Stimulated activated CD8-positive, alpha-beta memory T cell treated with anti-CD3 and anti-CD28 coated beads, Interleukin-7, amount 100 ng/mL, for 1 hour (primary cell): ENCODE data around the gene MAGOHB.
"Not testable (repeated sequence)": the region's sequence is repeated elsewhere in the genome, so short reads cannot be mapped to it uniquely, and the experiment has no call there.

ENCODE experiments used
- DNase-seq, 2 donors: peaks; one replicate each; pipeline ENCODE4 v3.0.0-alpha.2; 2020; ENCODE audit warnings: low read depth in 2 of 2

The MAGOHB gene

GRCh38 chr12:10613349-10614055, at the start of gene MAGOHB:
MAGOHB (minus strand) TSS chr12:10613609; CDS start chr12:10613532, 77 bp downstream.
- peak; percentile 98 to 100 for DNase-seq

GRCh38 chr12:10661338-10661737, 47.9 kb upstream of the MAGOHB start:
- DNase-seq: no peak

DNA sequence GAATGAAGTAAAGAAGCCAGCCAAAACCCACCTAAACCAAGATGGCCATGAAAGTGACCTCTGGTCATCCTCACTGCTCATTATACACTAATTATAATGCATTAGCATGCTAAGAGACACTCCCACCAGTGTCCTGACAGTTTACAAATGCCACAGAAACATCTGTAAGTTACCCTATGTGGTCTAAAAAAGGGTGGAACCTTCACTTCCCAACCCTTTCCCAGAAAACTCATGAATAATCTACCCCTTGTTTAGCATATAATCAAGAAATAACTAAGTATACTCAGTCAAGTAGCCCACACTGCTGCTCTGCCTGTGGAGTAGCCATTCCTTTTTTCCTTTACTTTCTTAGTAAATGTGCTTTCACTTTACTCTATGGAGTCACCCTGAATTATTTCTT, 40.6 kb upstream of the MAGOHB start:
- no peak for DNase-seq

- no peak for DNase-seq
Observed at GRCh38 chr12:10652192-10652591, 38.8 kb upstream of the MAGOHB start.

GRCh38 chr12:10646576-10646975, 33.2 kb upstream of the MAGOHB start:
- not testable (repeated sequence) for DNase-seq

GRCh38 chr12:10645910-10646309, 32.5 kb upstream of the MAGOHB start:
- DNase-seq: no peak

GRCh38 chr12:10641735-10642500, 28.5 kb upstream of the MAGOHB start:
- no peak for DNase-seq

DNA sequence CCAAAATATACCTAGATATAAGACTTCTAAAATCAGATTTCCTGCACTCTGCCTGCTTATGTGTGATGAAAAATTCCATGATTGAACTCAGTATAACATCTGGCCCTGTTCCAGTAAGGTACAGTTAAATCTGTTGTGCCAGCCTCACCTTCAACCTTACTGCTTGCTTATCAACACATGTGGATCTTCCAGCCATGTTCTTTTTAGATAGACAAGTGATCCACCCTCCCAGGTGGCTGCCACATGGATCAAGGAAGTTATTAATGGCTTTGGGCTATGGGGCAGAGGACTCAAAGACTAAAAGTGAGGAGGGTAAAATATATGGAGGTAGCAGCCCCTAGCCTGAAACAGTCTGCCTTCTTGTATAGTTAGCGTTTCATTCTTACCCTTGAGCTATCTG, 25.3 kb upstream of the MAGOHB start:
- DNase-seq: no peak

DNA sequence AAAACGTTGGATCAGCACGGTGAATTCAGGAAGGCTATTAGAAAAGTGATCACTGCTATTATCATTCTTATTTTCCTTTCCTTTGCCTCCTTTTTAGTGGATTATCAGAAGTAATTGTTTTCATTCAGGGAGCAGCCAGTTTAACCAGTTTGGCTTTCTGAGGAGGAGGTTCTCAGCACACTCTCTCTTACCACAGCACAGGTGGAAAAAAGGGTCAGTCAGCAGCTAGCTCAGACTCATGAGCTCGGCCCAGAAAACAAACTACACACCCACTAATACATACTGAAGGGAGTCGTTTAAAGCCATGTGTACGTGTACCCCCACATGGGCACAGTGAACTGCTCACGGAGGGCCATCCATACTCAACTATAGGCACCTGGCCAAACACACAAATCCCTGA, 23.2 kb upstream of the MAGOHB start:
- DNase-seq: no peak

- DNase-seq: no peak
Observed at GRCh38 chr12:10636124-10636523, 22.7 kb upstream of the MAGOHB start.

- no peak for DNase-seq
Observed at GRCh38 chr12:10635306-10635705, 21.9 kb upstream of the MAGOHB start.

DNA sequence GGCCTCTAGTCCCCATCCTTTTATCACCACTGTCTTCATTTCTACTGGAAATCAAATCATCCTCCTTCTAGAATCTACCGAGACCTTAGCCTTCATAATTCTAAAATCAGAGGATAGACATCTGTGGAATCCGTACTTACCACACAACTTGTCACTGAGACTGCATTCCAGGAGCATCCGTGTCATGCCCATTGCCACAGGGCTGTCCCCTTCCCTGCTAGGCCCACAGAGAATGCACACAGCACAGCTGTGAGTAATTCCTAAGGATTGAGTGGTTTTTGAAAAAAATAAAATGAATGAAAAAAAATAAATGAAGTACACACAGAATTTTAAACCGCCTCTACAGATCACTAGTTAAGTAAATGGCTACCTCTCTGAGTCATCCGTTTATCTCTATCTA, 21.0 kb upstream of the MAGOHB start:
- no peak for DNase-seq

GRCh38 chr12:10633541-10633940, 20.1 kb upstream of the MAGOHB start:
- no peak for DNase-seq

- DNase-seq: no peak
Observed at GRCh38 chr12:10632226-10632625, 18.8 kb upstream of the MAGOHB start.

- DNase-seq: no peak
Observed at GRCh38 chr12:10624605-10625004, 11.2 kb upstream of the MAGOHB start.

DNA sequence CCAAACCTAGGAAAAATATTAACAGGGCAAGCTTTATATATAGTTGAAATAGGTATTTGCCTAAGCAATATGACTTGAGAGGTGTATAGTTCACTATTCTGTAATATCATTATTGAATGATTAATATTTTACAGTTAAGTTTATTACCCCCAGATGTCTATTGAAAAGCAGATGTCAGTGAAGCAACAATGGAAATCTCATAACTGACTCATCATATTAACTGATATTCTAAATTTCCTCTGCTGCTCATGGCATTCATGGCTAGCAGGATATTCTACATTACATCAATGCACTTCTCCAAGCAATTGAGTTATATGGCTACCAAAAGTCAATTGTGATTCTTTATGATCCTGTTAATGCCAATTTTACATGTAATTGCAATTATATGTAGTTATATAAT, 9.7 kb upstream of the MAGOHB start:
- no peak for DNase-seq

DNA sequence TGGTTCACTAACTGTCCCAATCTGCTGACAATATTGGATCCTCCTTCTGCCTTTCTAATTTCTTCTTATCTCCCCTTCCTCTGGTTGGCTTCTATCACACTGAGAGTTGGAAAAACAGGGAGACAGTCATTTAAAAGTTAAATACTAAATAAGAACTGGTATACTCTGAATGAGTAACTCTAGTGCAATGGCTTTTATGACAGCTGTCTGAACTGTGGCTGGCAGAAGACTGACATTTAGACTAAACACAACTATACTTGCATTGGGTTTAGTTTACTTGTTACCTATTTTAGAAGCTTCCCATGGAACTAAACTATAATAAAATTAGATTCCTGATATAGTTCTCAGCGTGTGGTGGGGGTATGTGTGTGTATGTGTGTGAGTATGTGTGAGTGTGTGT, 7.9 kb upstream of the MAGOHB start:
- no peak for DNase-seq

- no peak for DNase-seq
Observed at GRCh38 chr12:10620078-10620779, 6.8 kb upstream of the MAGOHB start.

DNA sequence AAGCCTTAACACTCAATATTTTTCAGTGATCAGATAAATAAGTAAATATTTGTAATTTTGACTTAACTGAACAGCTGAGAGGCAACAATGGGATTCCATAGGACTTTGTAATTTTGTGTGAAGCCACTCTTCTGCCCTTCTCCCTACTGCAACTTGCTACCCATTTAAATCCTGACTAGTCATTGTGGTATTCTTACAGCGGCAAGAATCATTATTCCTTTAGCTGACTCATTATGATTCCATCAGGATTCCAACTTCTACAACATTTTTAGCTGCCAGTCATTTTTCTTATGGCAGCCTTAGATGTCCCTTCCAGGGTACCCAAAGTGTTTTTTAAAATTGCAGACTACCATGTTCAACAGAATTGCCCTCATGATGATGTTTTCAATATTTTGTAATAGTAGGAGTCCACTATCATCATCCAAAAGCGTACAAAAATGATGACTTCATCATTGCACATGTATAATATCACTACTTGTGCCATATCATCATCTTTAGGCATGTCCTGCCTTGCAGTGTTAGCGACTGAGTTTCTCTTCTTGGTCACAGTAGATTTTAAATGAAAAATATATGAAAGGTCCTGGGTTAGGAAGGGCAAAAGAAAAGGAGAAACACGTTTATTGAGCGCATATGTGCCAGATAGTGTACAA, 5.1 kb upstream of the MAGOHB start:
- DNase-seq: no peak

DNA sequence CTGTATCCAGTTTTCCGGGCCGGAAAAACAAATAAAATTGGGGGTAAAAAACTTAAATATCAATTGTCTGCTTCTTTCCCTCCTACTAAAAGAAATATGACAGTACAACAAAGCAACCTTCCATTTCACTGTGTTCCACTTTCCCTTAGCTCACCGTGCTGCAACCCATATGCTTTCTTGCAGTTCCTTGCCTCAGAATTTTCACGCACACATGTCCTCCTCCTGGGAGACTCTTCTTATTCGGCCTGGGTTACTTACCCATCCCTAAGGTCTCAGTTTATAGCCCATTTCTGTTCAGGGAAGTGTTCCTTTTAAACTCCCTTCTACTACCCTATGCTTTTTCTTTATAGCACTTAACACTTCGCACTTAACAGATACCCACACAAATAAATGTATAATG, 4.5 kb upstream of the MAGOHB start:
- no peak for DNase-seq

DNA sequence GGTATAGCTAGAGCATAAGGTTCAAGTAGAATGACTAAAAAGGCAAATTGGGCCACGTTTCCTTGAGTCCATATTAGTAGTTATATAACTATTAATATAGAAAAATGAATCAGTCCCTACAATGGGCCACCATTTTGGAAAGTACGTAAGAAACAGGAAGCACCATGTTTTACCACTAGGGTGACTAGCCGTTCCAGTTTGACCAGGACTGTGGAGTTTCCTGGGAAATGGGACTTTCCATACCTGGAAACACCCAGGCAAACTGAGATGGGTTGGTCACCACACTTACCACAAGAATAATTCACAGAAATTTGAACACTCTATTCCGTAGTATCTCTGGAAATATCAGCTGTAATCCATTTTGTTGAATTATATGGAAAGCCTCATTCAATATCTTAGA, 2.1 kb upstream of the MAGOHB start:
- DNase-seq: no peak

GRCh38 chr12:10614056-10614370, 604 bp upstream of the MAGOHB start:
- no peak for DNase-seq

DNA sequence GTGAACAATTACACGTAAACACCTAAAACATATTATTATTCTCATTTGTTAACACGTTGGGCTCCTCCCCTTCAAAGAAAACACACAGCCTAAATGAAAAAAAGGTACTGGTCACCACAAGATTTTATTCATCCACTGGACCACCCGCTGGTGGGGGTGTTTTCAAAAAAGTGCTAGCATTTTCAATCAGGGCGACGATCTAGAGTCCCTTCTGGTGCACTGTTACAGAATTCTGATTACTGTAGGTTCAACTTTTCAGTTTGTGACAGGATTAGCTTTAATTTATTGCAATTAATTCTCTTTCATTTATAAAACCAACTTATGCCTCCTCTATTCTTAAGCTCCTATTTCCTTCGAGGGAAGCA, 443 bp downstream of the MAGOHB start:
- DNase-seq: no peak
